Measurements from ENCODE around the gene NCKAP5. TPM values are rescaled to one million over a fixed set of nuclear protein-coding genes. Genes with fewer than 3 reads are reported as not detected.

NCKAP5 gene
- total RNA-seq, 1 donor from 2014 or later: 3.9 TPM

GRCh38 chr2:133266926-133267590 lies 301.2 kb downstream of the NCKAP5 start:
- no peak for DNase-seq (ENCODE audit: low spot score)

DNA sequence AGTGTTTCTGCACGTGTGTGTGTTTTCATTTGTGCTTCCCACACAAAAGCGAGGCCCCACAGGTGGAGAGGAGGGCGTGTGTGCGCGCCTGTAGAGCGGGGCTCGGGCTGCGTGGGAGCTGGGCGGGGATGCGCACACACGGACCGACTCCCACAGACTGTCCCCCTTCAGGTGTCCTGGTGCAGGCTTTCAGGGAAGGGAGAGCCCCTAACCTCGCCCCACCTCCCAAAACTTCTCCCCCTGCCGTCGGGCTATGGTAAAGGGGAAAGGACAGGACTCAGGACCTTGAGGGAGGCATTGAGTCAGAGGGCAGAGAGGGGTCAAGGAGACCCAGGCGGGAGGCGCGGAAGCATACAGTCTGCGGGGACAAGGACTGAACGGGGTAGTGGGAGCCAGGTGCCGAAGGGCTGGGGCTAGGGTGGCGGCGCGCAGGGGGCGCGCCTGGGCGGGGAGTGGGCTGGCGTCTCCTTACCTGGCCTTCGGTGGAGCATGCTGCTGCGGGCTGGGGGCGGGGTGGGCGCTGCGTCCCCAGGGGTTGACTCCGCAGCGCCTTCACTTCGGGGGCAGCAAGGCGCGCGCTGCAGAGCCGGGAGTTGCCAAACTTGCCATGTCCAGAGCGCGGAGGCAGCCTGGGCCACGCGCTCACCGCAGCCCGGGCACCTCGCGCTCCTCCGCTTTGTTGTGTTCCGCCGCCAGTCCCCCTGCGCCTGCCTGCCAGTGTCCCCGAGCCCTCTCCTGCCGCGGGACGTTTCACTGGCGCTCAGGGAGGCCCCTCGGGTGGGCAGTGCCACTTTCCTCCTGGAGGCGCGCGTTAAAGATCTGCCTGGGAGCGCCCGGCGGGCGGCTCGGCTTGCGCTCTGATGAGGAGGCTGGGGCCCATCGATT lies 302.0 kb downstream of the NCKAP5 start:
- no peak for DNase-seq (ENCODE audit: low spot score)

- DNase-seq (ENCODE audit: low spot score): no peak
Observed at GRCh38 chr2:133265432-133265949, 302.8 kb downstream of the NCKAP5 start.

DNA sequence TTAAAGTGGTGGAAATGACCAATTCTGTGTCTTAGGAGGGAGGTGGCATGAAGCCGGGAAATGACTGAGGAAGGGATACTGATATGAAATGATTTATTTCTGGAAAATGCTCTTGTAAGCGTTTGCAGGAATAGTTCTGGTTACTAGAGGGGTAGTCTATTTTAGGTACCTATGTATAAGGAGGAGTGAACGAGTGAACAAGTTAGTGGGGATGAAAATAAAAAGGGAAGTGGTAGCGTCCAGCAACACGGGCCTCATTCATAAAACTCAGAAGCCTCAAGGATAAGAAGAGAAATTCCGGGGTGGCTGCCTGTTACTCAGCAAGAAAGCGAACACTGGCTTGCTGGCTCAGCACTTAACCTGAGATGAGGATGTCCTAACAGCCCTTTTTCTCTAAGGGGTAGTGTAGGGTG lies 303.3 kb downstream of the NCKAP5 start:
- no peak for DNase-seq (ENCODE audit: low spot score)

DNA sequence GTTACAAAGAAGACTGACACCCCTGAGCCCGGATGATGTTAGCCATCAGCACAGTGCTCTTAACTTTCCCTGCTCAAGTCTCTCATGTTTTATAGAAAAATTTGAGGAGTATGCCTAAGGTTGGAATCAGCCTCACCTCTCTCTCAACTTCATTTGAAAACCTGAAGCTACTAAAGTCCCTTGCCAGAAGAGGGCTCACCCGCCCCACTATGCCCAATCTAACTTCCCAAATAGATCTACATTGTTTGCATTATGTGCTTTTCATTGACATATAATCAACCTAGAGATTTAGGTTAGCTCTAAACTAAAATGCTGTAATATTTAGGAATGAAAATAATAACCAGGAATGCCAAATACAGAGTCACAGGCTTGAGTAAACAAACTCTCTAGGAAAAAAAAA lies 305.4 kb downstream of the NCKAP5 start:
- no peak for DNase-seq (ENCODE audit: low spot score)

DNA sequence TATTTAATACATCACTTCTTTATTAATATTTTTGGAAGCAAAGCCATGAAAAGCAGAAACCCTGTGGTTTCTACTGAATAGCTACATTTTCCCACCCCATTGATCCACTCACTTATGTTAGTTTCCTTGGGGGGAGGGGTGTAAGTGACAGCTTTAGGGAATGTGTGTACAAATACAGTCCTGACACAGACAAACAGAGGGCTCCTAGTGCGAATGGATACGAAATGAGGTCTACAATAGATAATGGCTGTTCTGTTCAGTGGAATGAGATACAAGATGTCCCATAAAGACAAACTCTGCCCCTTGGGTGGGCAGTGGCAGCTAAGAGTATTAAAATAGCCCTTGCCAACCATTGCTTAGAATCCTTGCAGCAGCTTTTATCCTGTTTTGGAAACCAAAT lies 312.9 kb downstream of the NCKAP5 start:
- DNase-seq (ENCODE audit: low spot score): no peak

- no peak for DNase-seq (ENCODE audit: low spot score)
Observed at GRCh38 chr2:133253793-133254192, 314.5 kb downstream of the NCKAP5 start.

- DNase-seq (ENCODE audit: low spot score): no peak
Observed at GRCh38 chr2:133252780-133253355, 315.4 kb downstream of the NCKAP5 start.

- no peak for DNase-seq (ENCODE audit: low spot score)
Observed at GRCh38 chr2:133249362-133249761, 318.9 kb downstream of the NCKAP5 start.

DNA sequence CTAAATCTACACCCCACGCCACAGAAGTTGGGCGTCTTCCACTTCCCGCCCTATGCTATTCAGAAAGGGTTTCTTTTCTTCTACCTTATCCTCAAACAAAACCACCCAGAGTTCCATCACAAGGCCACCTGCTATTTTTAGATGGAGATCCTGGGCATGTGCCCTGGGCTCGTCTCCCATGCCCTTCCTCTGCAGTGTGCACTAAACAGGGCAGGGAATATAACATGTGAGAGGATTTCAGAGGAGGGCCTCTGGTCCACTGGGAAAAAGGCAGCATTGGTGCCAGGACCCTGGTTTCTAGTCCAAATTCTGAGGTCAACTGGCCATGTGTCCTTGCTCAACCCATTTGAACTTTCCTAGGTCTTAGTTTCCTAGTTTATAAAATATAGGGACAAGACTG lies 320.0 kb downstream of the NCKAP5 start:
- no peak for DNase-seq (ENCODE audit: low spot score)

- no peak for DNase-seq (ENCODE audit: low spot score)
Observed at GRCh38 chr2:133247631-133248030, 320.6 kb downstream of the NCKAP5 start.

DNA sequence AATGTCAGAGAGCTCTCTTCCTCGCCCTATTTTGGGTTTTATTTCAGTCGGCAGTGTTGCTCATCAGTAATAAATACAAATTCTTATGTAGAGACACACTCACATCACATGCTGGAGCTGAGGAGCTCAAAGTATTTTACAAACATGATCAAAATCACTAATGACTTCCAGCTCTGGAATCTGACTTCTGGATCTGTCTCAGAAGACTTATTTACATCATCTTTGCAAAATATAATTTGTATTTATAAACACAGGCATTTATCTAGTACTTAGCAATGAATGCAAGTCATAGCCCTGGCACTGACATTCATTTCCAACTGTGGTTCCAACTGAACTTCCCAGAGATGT lies 327.1 kb downstream of the NCKAP5 start:
- no peak for DNase-seq (ENCODE audit: low spot score)

GRCh38 chr2:133240491-133241223 lies 327.6 kb downstream of the NCKAP5 start:
- no peak for DNase-seq (ENCODE audit: low spot score)

DNA sequence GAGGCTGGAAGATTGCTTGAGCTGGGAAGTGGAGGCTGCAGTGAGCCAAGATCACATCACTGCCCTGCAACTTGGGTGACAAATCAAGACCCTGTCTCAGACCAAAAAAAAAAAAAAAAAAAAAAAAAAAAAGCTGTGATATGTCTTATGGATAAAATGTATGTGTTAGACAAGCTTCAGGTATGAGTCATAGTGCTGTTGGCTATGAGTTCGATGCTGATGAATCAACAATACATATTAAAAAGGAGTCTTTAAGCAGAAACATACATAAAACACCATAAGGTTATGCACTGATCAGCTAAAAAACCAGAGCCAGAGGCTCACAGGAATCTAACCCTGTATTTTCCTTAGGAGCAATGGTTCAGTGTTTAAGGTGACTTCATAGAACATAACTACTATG lies 332.3 kb downstream of the NCKAP5 start:
- no peak for DNase-seq (ENCODE audit: low spot score)

- DNase-seq (ENCODE audit: low spot score): no peak
Observed at GRCh38 chr2:133232556-133232955, 335.7 kb downstream of the NCKAP5 start.

GRCh38 chr2:133231264-133231663 lies 337.0 kb downstream of the NCKAP5 start:
- DNase-seq (ENCODE audit: low spot score): no peak

GRCh38 chr2:133229974-133230373 lies 338.3 kb downstream of the NCKAP5 start:
- no peak for DNase-seq (ENCODE audit: low spot score)

GRCh38 chr2:133223226-133223625 lies 345.0 kb downstream of the NCKAP5 start:
- no peak for DNase-seq (ENCODE audit: low spot score)

DNA sequence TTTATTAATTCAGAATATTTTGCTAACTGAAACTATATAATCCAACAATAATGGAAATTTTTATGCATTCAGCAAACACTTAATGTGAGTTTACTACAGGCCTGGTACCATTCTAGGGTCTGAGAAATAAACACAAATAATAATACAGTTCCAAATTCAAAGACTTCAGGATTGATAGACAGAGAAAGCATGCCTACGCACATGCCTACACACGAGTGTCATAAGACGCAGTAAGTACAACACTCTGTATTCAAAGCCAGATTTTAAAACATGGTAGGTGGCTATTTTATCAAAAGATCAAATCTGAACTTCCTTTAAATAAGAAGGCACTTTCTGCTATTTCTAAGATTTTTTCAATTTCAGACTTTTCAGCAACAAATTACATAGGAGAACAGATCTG lies 346.9 kb downstream of the NCKAP5 start:
- DNase-seq (ENCODE audit: low spot score): no peak

- no peak for DNase-seq (ENCODE audit: low spot score)
Observed at GRCh38 chr2:133218204-133218603, 350.1 kb downstream of the NCKAP5 start.

DNA sequence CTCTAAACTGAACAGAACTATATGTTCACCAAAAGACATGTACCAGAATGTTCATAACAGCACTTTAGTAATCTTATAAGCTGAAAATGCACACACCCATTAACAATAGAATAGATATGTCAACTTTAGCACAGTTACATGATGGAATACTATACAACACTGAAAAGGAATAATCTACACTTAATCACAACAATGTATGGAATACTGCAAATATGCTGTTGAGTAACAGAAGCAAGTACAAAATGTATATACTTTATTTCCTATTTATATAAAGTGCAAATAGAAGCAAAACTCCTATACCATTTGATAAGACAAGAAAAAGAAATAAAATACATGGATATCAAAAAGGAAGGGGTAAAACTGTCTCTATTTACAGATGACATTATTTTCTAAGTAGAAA lies 352.8 kb downstream of the NCKAP5 start:
- no peak for DNase-seq (ENCODE audit: low spot score)

DNA sequence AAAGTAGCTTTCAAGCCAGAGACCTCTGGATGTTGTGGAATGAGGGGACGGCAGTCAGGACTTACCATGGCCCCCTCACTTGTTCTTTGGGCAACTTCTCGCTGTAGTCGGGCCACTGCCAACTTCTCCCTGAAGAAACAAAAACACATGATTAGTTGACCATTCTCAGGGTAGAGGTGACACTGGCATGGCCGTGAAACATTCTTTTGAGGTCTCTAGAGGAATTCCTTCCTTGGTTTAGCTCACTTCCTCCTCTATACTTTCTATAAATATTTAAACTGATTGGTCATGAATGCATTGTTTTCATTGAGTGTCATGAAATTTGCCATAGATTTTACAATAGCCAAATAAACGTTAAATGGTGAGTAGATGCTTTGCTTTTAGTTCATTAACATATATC lies 354.6 kb downstream of the NCKAP5 start:
- DNase-seq (ENCODE audit: low spot score): no peak
